ENCODE data around the gene CCDC71L.

DNA sequence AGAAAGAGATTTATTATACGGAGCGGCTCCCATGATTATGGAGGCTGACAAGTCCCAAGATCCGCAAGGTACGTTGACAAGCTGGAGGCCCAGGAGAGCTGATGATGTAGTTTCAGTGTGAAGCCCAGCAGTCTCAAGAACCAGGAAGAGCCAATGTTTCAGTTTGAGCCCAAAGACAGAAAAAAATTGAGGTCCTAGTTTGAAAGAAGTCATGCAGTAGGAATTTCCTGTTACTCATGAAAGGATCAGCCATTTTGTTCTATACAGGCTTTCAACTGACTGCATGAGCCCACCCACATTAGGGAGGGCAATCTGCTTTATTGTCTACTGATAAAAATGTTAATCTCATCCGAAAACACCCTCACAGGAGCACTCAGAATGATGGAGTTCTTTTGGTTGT, 51.5 kb downstream of the CCDC71L start:
- TF ChIP-seq CSDC2 (CRISPR knock-in tag; IDR thresholded peaks at IDR 0.05) (no peak), ZC3H10 (CRISPR knock-in tag; IDR thresholded peaks at IDR 0.05) (no peak), ISL1 (CRISPR knock-in tag; IDR thresholded peaks at IDR 0.05) (no peak), RARB (CRISPR knock-in tag; IDR thresholded peaks at IDR 0.05) (no peak), TCF4 (CRISPR knock-in tag; IDR thresholded peaks at IDR 0.05; ENCODE audit: borderline replicate concordance) (no peak), ZFP3 (CRISPR knock-in tag; IDR thresholded peaks at IDR 0.05) (no peak), PPARA (CRISPR knock-in tag; IDR thresholded peaks at IDR 0.05; ENCODE audit: borderline replicate concordance) (no peak), ZFP30 (CRISPR knock-in tag; IDR thresholded peaks at IDR 0.05) (no peak), OSR1 (CRISPR knock-in tag; IDR thresholded peaks at IDR 0.05) (no peak), ARNTL (CRISPR knock-in tag; IDR thresholded peaks at IDR 0.05; ENCODE audit: borderline replicate concordance, low read depth) (no peak)
